PC-3 (cell line): ENCODE results near the gene CFAP161.

ENCODE experiments used
- EZH2 ChIP-seq: fragments of 300-600 bp; sonication (generic); IDR thresholded peaks from one replicate; pipeline ENCODE4 v1.6.1; 2017; ENCODE audit warnings: antibody characterized with exemption, mild to moderate bottlenecking, low read length; ENCODE audit not compliant: unreplicated experiment
- TF ChIP-seq, protein P1 (sequence below): fragments of 300-600 bp; sonication (generic); conservative IDR thresholded peaks from 2 replicates; pipeline ENCODE4 v1.5.1; 2017; ENCODE audit warnings: antibody characterized with exemption, low read depth, mild to moderate bottlenecking, low read length

DNA sequence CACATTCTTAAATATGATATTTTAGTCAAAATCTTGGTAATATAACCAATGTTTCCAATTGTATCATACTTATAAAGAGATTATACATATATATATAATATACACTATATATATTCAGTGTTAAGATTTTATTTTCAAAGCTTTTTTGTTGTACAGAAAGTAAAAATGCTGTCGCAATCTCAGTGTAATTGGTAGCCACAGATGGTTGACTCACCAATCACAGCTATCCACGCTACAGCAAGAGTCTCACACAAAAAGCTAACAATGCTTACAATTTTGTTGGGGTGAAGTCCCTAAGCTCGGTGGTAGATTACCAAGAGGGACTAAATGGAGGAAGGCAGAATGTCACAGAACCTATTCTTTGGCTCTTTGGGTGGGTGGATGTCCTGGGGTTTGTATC is 16.9 kb upstream of the CFAP161 start:
- TF ChIP-seq, protein P1, sequence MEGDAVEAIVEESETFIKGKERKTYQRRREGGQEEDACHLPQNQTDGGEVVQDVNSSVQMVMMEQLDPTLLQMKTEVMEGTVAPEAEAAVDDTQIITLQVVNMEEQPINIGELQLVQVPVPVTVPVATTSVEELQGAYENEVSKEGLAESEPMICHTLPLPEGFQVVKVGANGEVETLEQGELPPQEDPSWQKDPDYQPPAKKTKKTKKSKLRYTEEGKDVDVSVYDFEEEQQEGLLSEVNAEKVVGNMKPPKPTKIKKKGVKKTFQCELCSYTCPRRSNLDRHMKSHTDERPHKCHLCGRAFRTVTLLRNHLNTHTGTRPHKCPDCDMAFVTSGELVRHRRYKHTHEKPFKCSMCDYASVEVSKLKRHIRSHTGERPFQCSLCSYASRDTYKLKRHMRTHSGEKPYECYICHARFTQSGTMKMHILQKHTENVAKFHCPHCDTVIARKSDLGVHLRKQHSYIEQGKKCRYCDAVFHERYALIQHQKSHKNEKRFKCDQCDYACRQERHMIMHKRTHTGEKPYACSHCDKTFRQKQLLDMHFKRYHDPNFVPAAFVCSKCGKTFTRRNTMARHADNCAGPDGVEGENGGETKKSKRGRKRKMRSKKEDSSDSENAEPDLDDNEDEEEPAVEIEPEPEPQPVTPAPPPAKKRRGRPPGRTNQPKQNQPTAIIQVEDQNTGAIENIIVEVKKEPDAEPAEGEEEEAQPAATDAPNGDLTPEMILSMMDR = no peak
- no peak for TF ChIP-seq EZH2
